GM19372 (cell line): Measurements from ENCODE around the gene MED20.

Experiments used
- ATAC-seq: cut with Tn5 transposase; IDR thresholded peaks from one replicate; pipeline ENCODE4 v1.9.1; 2021; ENCODE audit warnings: mild to moderate bottlenecking, low read depth, moderate library complexity; ENCODE audit not compliant: unreplicated experiment

The MED20 gene

DNA sequence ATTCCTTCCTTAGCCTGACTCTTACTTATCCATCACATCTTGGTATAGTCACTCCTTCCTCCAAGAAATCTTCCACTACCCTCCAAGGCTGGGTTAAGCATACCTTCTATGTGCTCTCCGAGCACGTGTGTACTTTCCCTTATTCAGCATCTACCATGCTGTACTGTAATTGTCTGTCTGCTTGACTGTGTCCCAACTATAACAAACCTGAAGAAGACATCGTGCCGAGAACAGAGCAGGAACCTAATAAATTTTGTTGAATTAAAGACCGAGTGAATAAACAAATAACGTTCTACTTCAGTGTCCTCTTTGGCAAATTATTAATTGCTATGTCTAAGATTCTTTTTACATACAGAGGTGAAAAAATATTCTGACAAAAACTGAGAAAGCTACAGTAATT lies 61.6 kb downstream of the MED20 start:
- no peak for ATAC-seq

DNA sequence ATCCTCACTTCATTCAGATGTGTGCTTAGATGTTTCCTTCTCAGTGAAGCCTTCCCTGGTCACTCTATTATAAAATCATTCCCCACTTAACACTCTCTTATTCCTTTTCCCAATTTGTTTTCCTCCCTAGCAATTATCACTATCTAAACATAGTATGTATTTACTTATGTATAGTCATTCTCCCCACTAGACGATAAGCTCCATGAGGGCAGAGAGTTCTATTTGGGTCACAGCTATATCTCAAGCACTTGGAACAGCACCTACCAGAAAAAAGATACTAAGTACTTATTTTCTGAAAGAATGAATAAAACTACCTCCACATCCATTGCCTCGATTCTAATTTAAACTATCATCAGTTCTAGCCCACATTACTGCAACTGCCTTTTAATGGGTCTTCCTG lies 62.2 kb downstream of the MED20 start:
- ATAC-seq: no peak
